ENCODE data around the gene VASH1.

Gene VASH1

DNA sequence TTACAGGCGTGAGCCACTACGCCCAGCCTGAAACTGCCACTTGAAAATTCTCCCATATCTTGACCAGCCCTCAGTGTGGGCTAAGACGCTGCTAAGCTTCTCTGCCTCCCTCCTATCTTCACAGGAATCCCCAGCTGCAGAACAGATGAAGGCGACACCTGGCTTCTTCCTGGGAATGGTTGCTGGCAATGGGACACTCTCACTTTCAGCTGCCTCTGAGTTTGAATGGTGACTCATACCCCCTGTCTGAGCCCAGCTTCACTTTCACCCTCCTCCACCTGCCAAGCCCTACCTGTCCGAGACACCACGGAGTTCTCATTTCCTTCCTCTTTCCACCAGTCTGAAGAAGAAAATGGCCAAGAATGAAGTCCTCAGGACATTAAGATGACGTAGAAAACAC lies 18.3 kb upstream of the VASH1 start:
- DNase-seq (ENCODE audit: low read depth), result no peak

DNA sequence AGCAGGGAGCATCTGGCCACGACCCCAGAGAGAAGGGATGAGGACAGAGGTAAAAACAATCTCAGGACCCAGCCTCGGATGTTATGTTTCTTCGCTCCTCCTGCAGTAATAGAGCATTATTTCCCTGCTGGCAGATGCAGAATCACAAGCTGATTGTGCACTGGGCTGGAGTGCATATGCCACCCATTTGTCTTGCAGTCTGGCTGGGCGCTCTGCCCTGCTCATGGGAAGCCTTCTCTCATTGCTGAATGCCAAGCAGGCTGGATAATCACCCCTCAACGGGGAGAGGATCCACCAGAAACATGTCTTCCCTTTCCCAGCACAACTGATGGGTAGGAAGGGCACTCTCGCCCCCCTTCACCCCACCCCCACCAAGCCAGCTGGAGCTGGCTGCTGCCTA lies 8.5 kb upstream of the VASH1 start:
- no peak for DNase-seq (ENCODE audit: low read depth)

DNA sequence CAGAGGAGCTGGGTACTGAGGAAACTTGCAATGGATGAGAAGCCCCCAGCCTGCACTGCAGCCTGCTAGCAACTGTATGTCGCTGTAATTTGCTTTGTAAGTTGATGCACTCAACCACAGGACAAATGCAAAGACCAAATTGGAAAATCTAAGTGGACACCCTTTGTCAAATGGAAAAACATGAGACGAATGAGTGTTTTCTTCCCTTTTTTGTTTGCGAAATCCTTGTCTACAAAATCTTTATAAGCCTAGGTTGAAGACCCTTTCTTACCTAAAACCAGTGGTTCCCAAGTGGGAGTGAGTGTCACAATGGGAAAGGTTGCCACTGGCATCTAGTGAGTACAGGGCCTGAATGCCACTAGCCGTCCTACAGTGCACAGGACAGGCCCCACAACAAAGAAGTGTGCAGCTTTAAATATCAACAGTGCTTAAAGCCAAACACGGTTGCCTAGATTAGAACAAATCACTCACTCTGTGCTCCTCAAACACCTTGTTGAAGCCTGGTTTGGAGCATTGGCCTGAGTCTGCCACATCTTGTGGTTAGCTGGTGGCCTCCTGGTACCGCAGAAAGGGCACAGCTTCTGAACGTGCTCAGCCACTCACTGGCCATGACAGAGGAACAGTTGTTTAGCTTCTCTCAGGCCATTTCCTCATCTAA lies 7.6 kb upstream of the VASH1 start:
- DNase-seq (ENCODE audit: low read depth), result no peak

DNA sequence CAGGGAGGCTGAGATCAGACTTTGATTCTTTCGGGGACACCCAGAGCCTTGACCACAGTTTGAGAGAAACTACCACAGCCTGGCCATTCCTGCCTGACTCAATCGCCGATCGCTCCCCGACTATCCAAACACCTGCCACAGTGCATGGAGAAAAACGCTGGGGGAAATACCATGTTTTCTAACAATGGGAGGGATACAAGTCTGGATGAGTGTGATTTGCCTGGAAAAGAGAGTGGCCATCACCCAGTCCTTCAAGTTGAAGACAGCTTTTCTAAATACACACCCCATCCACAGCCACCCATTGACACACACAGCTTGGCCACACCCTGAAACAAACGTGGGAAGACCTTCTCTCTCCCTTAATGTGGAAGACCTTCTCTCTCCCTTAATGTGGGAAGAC lies 6.7 kb upstream of the VASH1 start:
- DNase-seq (ENCODE audit: low read depth), result no peak

GRCh38 chr14:76755610-76756370 lies 5.5 kb upstream of the VASH1 start:
- no peak for DNase-seq (ENCODE audit: low read depth)

- DNase-seq (ENCODE audit: low read depth), result no peak
These were observed 4.9 kb upstream of the VASH1 start for GRCh38 chr14:76756371-76756750.

DNA sequence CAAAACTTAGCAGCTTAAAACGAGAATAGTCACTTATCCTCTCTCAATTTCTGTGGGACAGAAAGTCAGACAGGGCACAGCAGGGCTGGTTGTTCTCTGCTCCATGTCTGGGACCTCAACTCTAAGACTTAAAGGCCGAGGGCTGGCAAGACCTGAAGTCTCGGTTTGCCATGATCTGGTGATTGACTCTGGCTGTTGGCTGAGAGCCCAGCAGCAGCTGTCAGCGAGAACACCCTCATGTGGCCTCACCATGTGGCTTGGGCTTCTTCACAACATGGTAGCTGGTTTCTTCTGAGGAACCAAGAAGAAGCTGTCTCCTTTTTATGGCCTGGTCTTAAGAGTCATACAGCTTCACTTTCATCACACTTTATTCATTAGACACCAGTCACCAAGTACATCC lies 1.7 kb upstream of the VASH1 start:
- DNase-seq (ENCODE audit: low read depth), result no peak

- DNase-seq (ENCODE audit: low read depth), result no peak
These were observed 735 bp upstream of the VASH1 start for GRCh38 chr14:76760331-76761135.

DNA sequence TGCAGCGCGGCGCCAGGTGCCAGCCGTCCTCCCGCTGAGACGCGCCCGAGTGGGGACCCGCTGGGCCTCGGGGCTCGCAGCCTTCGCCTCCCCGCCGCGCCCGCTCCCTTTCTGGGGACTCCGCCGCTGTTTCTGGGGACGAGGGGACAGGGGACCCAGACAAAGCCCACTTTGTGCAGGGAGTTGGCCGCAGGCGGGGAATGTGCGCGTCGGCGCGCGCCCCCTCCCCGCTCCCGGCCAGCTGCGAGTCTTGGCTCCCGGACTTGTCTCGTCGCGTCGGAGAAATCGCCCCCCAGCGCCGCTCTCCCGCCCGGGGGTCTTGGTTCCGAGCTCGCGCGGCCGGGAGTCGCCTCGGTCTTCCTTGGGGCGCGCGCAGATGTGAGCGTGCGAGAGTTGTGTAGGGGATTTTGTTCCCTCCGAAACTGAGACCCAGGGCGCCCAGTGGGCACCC lies 717 bp downstream of the VASH1 start:
- no peak for DNase-seq (ENCODE audit: low read depth)

- DNase-seq (ENCODE audit: low read depth), result no peak
These were observed 1.3 kb downstream of the VASH1 start for GRCh38 chr14:76762411-76763095.

DNA sequence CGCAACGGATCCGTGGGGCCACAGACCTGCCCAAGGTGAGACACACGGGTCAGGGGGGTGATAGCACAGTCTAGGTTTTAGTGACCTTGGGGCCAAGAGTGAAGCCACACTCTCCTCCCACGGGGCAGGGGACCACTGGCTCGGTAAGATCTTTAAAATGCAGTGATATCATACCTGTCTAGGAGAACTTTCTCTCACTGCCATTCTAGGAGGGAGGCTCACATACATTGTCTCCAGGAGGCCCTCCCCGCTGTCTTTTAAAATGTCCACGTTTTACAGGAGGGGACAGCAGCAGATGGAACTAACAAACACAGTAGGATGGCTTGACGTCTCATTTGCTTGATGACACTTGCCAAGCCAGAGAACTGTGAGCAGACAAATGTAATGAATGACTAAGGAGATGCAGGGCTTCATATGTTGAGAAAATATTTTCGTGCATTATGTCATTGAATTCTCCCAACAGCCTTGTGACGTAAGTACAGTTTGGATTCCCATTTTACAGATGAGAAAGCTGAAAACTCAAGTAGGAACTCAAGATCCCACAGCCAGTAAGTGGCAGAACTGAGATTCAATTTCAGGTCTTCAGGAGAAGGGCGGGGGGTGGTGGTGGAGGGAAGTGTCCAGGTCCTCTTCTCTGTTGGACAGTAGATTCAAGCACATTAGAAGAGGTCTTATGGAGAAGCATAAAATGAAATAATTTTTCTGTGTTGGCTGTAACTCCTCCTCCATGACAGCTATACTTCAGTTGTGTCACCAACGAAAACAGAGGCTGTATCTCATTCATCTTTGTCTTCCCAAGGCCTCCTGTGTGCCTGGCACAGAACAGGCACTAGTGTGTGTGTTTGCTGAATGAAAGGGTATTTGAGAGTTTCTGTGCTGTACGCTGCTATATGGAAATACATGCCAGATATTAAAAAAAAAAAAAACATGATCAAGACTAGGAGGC lies 2.1 kb downstream of the VASH1 start:
- DNase-seq (ENCODE audit: low read depth), result no peak

- DNase-seq (ENCODE audit: low read depth), result no peak
These were observed 4.2 kb downstream of the VASH1 start for GRCh38 chr14:76765461-76765931.

DNA sequence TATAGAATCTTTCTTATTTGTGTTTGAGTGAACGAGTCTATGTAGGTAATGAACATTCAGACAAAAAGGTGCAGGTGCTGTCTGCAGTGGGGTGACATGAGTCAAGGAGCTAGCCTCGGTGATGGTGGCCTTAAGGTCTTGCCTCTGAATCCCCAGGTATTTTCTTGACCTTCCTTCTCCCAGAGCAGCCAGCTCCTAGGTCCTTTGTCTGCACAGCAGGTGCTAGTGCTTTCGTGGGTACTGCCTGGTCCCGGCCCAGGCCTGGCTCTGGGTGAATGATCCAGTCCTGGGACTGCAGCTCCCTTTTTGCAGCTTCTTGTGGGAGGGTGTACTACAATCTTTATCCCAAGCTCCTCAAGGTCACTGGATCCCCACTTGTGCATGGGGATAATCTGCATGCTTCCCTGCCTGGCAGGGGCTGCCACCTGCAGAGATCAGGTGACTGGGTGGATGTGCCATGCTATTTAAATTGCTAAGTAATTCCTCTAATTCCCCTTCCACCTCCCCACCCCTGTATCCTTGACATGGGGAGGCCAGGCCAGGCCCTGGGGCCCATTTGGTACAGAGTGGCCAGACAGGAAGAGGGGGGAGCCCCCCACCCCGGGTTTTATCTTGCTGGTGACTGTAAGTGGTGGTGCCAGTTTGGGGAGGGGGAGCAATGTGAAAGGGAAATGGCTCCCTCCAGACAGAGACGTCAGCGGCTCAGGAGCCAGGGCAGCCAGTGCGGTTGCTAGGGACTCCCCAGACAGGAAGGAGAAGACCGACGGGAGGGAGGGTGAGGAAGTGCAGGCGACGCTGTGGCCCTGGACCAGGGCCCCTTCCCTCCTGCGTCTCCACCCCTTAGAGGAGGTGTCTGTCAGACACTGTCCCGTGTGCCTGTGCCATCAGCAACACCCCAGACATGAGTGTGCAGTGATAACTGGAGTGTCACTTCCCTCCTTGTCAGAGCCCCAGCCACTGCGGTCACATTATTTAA lies 6.7 kb downstream of the VASH1 start:
- no peak for DNase-seq (ENCODE audit: low read depth)

DNA sequence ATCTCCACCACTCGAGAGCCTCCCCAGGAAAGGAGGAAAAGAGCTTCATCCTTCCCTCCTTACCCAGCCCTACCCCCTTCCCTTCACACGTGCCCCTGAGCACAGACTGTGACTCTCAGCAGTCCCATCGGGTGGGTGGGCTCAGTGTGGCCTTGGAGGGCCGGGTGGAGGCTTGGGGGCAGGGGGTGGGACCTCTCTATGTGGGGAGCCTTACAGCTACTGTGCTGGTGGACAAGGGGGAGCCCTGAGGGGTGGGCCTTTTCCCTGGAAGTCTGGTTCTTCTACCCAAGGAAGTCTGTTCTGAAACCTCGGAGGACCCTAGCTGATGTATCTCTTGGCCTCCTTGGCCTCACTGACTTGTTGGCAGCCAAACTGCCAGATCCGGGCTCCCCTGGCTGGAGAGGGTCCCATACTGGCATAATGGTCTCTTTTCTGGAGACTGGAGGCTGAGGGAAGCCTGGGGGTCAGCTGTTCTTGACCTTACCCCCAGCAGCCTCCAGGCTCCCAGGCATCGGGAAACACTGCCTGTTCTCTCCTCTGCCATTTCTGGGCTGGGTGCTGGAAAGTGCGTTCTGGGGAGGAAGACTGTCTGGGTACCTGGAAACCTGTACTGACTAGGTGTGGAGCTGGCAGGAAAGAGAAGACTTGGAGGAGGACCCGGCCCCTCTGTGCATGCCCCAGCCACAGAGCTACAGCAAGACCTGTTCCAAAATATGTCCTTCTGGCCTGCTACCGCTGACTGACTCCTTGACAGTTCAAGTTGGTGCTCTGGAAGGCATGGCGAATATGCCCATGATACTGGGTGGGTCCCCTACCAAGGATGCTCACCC lies 7.6 kb downstream of the VASH1 start:
- no peak for DNase-seq (ENCODE audit: low read depth)

- DNase-seq (ENCODE audit: low read depth), result no peak
These were observed 8.5 kb downstream of the VASH1 start for GRCh38 chr14:76769636-76770292.

GRCh38 chr14:76770521-76771436 lies 9.5 kb downstream of the VASH1 start:
- no peak for DNase-seq (ENCODE audit: low read depth)

- DNase-seq (ENCODE audit: low read depth), result no peak
These were observed 10.2 kb downstream of the VASH1 start for GRCh38 chr14:76771437-76771980.

Measured in stromal cell of bone marrow (primary cell).